ENCODE results near the gene MRPL36.

The MRPL36 gene

GRCh38 chr5:1835431-1835830, 35.8 kb upstream of the MRPL36 start:
- TF ChIP-seq, protein P1, sequence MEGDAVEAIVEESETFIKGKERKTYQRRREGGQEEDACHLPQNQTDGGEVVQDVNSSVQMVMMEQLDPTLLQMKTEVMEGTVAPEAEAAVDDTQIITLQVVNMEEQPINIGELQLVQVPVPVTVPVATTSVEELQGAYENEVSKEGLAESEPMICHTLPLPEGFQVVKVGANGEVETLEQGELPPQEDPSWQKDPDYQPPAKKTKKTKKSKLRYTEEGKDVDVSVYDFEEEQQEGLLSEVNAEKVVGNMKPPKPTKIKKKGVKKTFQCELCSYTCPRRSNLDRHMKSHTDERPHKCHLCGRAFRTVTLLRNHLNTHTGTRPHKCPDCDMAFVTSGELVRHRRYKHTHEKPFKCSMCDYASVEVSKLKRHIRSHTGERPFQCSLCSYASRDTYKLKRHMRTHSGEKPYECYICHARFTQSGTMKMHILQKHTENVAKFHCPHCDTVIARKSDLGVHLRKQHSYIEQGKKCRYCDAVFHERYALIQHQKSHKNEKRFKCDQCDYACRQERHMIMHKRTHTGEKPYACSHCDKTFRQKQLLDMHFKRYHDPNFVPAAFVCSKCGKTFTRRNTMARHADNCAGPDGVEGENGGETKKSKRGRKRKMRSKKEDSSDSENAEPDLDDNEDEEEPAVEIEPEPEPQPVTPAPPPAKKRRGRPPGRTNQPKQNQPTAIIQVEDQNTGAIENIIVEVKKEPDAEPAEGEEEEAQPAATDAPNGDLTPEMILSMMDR (IDR thresholded peaks at IDR 0.05): no peak
- no peak for TF ChIP-seq ZFX (IDR thresholded peaks at IDR 0.05; ENCODE audit: borderline replicate concordance)
- no peak overlapping the region for H3K27ac ChIP-seq

GRCh38 chr5:1834721-1835429, 35.2 kb upstream of the MRPL36 start:
- H3K27ac ChIP-seq: no peak overlapping the region
- TF ChIP-seq, protein P1 (IDR thresholded peaks at IDR 0.05): no peak
- no peak for TF ChIP-seq ZFX (IDR thresholded peaks at IDR 0.05; ENCODE audit: borderline replicate concordance)

- no peak overlapping the region for H3K27ac ChIP-seq
- TF ChIP-seq, protein P1 (IDR thresholded peaks at IDR 0.05): no peak
- TF ChIP-seq ZFX (IDR thresholded peaks at IDR 0.05; ENCODE audit: borderline replicate concordance): no peak
These were observed 34.5 kb upstream of the MRPL36 start for GRCh38 chr5:1834022-1834551.

DNA sequence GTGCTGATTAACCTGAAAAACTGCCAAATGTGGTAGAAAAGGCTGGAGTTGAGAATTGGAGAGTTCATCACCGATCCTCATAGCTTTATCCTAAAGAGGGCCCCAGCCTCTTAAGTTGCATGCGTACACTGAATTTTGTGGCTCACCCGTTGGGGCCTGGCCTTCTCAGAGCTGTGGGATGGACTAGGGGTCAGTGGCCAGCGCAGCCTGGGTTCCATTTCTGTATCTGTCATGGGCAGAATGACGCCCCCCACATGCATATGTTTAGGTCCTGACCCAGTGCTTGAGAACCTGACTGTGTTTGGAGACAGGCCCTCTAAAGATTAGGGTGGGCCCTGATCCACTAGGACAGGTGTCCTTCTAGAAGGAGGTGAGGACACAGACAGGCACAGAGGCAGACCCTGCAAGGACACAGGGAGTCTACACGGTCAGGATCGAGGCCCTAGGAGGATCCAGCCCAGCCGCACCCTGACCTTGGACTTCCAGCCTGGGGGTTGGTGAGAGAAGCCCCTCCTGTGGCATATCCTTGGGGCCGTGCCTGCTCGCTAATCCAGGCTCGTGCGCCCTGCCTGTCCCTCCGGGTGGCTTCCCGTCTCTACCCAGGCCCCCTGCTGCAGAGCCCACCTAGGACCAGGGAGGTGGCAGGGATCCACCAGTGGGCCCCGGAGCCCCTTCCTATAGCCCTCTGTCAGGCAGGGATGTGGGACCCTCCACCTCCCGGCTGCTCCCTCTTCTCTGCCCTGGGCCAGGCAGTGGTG, 33.8 kb upstream of the MRPL36 start:
- TF ChIP-seq ZFX (IDR thresholded peaks at IDR 0.05; ENCODE audit: borderline replicate concordance): no peak
- no peak overlapping the region for H3K27ac ChIP-seq

DNA sequence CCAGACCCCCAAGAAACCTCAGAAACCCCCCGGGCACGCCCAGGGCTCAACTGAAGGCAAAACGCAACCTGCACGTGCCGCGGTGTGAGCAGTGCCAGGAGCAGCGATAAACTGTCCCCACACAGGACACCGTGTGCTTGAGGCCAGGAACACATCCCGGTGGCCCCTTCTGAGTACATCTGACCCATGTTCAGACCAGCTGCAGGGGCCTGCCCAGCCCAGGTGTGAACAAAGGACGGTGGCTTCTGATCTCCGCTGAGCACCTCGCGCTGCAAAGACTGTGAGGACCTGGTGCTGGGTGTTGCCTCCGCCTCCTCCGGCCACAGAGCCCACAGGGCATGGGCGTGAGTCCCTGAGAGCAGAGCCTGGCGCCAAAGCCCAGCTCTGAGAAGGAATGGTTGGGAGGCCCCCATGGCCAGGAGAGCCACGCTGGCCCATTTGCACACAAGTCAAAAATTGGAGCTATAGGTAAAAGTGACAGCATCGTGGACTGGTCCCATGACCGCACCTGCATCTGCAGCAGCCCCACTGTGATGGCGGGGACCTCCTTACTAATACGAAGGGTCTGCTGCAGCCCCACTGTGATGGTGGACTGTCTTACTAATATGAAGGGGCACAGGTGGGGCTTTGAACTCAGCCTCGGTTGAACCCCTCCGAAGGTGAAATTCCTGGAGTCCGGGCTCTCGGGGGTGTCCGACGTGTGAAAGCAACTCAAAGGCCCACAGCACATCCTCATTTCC, 33.0 kb upstream of the MRPL36 start:
- no peak for TF ChIP-seq ZFX (IDR thresholded peaks at IDR 0.05; ENCODE audit: borderline replicate concordance)
- TF ChIP-seq, protein P1 (IDR thresholded peaks at IDR 0.05): no peak
- no peak overlapping the region for H3K27ac ChIP-seq

- no peak overlapping the region for H3K27ac ChIP-seq
- no peak for TF ChIP-seq ZFX (IDR thresholded peaks at IDR 0.05; ENCODE audit: borderline replicate concordance)
- TF ChIP-seq, protein P1 (IDR thresholded peaks at IDR 0.05): no peak
These were observed 32.2 kb upstream of the MRPL36 start for GRCh38 chr5:1831677-1832313.

DNA sequence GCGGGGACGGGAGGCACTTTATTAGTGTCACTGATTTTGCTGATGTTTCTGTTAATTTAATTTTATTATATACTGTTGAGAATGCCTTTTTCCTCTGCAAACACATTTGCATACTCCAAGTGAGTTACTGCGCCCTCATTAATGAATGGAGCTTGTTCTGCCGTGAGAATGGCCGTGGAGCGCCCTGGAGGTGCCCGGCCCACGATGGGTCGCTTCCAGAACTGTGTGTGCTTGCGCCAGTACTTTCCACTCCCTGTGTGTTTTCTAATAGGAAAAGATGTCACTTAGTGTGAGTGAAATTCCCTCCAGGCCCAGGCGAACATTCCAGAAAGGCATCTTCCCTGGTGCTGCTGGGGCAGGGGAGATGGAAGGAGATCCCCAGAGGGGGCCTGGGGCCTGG, 31.6 kb upstream of the MRPL36 start:
- no peak overlapping the region for H3K27ac ChIP-seq
- TF ChIP-seq ZFX (IDR thresholded peaks at IDR 0.05; ENCODE audit: borderline replicate concordance): no peak
- TF ChIP-seq, protein P1 (IDR thresholded peaks at IDR 0.05): no peak
